ENCODE results near the gene PDZD11.
"Not testable (repeated sequence)": the region's sequence is repeated elsewhere in the genome, so short reads cannot be mapped to it uniquely, and the experiment has no call there.

The PDZD11 gene

DNA sequence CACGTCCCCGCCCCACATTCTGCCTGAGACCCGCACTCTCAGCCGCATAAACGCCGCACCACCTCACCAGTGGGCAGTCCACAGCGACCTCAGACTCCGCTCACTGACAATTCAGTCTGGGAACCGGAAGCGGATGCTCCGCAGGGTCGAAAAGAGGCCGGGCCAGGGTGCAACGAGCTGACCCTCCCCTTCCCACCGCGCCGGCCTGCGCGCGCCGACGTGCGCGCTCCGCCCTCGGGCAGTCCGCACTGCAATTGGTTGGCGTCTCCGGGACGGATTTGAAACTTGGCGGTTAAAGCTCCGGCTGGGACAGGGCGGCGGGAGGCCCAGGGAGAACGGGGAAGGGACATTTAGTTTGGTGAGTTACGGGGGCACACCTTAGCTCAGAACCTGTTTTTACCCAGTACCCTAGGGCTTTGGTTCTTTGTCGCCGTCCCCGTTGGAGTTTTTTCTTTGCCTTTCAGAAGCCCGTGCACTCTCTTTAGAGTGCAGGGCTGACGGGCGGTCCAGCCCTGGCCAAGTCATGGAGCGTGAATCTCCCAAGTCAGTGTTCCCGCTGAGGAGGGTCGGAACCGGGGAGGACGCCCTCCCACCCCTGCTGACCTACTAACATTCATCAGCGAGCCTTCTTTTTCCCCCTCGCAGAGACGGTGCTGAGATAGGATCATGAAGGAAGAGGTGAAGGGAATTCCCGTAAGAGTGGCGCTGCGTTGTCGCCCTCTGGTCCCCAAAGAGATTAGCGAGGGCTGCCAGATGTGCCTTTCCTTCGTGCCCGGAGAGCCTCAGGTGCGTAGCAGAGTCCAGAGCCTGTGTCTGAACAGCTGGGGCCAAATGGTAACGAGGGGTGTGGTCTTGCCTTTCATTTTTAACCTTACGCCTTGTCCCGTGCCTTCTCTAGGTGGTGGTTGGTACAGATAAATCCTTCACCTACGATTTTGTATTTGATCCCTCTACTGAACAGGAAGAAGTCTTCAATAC is at the start of gene PDZD11, which contains the start of gene KIF4A:
TSS of gene PDZD11 (minus strand) at position 135 of the 978 bp plus-strand sequence. CDS start 586 bp downstream, outside the sequence.
TSS of gene KIF4A (plus strand) at position 312 of the 978 bp plus-strand sequence. CDS start at position 667, 355 bp downstream.
- peak; percentile 83 for DNase-seq

- no peak for DNase-seq
Observed at GRCh38 chrX:70338290-70338689, 48.6 kb upstream of the PDZD11 start.

DNA sequence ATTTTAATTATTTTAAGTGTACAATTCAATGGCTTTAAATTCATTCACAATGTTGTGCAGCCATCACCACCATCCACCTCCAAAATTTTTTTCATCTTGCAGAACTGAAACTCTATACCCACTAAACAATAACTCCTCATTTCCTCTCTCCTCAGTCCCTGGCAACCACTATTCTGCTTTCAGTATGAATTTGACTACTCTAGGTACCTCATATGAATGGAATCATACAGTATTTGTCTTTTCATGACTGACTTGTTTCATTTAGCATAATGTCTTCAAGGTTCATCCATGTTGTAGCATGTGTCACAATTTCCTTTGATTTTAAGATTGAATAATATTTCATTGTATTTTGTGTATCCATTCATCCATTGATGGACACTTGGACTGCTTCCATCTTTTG is 47.0 kb upstream of the PDZD11 start:
- DNase-seq, result no peak

- no peak for DNase-seq
Observed at GRCh38 chrX:70332600-70332999, 42.9 kb upstream of the PDZD11 start.

DNA sequence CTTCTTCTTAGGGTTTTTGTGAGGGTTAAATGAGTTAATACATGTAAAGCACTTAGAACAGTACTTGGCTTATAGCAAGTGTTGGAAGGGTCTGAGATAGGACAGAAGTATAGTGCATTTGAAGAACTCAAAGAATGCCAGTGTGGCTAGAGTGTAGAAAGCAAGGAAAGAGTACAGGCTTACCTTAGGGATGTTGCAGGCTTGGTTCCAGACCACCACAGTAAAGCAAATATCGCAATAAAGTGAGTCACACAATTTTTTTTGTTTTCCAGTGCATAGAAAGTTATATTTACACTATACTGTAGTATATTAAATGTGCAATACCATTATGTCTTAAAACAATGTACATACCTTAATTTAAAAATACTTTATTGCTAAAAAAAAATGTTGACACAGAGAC is 41.4 kb upstream of the PDZD11 start:
- peak; percentile 34 for DNase-seq

DNA sequence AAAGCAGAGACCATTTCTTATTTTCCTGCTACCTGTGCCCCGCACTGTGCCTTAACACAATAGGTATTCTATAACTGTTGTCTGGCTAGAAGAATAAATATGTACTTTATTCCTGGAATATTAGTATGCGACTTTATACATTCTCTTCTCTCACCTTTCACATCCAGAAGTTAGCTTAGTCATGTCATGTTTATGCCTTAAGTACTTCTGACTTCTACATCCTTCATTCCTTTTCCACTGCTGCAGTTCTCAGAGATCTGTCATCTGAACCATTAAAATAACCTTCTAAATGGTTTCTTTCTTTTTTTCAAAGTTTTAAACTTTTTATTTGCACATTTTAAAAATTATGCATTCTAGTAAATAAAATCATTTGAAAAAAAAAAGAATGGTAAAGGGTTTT is 34.6 kb upstream of the PDZD11 start:
- peak; percentile 1 for DNase-seq

GRCh38 chrX:70323628-70324027 is 33.9 kb upstream of the PDZD11 start:
- DNase-seq, result not testable (repeated sequence)

DNA sequence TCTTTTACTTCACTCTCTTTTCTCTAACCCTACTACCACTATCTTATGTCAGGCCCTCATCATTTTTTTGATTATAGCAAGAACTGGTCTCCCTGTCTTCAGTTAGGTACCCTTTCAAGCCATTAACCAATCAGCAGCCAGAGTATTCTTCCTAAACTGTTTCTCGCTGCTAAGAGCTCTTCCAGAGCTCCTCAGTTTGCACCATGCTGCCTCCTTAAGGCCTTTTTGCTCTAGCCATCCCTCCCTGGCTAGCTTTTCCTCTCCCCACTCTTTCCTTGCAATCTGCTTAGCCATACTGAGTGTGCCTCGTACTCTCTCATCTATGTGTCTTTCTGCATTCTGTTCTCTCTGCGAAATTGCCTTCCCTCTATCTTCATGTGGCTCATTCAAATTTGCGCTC is 33.1 kb upstream of the PDZD11 start:
- no peak for DNase-seq

- peak; percentile 73 for DNase-seq
Observed at GRCh38 chrX:70313503-70313902, 23.8 kb upstream of the PDZD11 start.

DNA sequence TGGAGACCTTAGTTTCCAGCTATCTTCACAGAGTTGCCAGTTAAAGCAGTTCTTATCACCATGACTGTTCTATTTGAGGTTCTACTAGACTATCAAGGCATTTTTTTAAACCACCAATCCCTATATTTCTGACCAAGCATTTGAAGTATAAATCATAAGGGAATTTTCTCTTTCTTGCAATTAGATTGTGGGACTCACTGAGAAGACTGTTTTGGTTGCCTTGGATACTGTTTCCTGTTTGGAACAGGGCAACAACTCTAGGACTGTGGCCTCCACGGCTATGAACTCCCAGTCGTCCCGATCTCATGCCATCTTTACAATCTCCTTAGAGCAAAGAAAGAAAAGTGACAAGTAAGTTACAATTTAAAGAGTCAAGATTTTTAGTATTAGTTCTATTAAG is 12.0 kb upstream of the PDZD11 start:
- no peak for DNase-seq

GRCh38 chrX:70293621-70294020 is 3.9 kb upstream of the PDZD11 start:
- DNase-seq, result no peak

GRCh38 chrX:70292788-70293187 is 3.1 kb upstream of the PDZD11 start:
- no peak for DNase-seq

DNA sequence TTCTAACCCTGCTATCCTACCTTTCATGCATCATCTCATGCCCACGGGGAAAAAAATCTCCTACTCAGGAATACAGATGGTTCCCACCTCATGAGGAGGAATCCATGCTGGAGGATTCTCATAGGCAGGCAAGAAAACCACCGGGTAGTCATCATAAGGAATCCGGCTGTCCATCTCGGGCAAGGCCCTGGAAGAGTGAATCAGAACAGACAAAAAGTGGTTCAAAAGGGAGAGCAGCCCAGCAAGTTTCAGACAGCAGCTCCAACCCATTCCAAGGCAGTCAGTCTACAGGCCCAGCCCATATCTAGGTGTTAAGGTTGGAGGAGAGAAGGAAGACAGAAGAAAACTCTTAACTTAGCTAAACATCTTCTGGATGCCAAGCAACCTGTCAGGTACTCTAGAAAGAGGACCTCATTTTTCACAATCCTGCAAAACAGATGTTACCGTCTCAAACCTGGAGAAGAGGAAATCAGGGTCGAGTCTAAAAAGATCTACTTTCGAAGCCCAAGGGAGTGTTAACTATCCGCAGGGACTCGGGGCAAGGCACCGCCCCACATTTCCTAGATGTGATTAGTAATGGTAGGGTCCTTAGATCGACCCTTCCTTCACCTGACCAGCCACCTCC is 447 bp downstream of the PDZD11 start:
- no peak for DNase-seq

- DNase-seq, result no peak
Observed at GRCh38 chrX:70281951-70282350, 7.8 kb downstream of the PDZD11 start, which contains the start of gene RAB41. RAB41 (plus strand) TSS chrX:70282172; CDS start chrX:70282218, 46 bp downstream.

DNA sequence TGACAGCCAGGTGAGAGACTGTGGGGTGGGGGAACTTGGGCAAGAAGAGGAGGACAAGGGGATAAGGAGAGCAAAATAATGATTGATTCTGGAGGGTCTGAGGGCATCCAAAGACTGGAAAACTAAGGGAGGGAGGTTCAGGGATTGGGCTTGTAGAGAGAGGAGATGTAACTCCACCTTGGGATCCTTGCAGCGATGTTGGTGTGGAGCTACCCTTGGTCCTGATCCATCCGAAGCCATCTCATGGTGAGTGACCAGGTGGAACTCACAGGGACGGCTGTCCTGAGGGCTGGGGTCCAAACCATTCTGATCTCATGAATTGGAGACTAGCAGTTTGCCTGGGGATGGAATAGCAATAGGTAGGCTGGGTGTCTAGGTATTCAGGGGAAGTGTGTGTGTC is 9.2 kb downstream of the PDZD11 start:
- no peak for DNase-seq

GRCh38 chrX:70279081-70279480 is 10.6 kb downstream of the PDZD11 start:
- no peak for DNase-seq

DNA sequence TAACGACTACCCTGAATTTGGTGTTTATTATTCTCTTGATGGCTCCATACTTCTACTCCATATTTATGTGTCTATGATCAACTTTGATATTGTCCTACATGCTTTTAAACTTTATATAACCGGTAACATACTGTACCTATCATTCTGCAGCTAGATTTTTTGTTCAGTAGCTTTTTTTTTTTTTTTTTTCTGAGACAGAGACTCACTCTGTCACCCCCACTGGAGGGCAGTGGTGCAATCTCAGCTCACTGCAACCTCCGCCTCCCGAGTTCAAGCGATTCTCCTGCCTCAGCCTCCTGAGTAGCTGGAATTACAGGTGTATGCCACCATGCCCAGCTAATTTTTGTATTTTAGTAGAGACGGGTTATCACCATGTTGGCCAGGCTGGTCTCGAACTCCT is 15.7 kb downstream of the PDZD11 start:
- DNase-seq, result not testable (repeated sequence)

DNA sequence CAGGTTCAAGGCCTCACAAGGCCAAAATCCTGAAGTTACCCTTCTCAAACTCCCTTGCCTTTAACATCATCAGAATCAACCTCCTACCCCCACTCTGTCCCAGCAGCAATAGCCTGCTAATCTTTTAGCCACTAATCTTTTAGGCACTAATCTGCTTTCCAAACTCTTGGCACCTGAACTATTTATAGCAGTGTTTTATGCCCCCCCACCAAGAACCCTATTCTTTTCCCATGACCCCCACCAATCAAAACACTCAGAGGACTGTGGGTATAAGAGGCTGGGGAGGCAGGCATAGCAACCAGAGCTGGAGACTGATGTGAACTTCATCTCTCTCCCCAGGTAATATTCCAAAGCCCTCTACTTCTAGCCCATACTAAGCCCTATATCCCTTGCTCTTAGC is 21.7 kb downstream of the PDZD11 start, which contains the start of gene ARR3:
TSS of gene ARR3 (plus strand) at position 301 of the 400 bp plus-strand sequence. CDS start 1,052 bp downstream, outside the sequence.
- DNase-seq, result no peak

DNA sequence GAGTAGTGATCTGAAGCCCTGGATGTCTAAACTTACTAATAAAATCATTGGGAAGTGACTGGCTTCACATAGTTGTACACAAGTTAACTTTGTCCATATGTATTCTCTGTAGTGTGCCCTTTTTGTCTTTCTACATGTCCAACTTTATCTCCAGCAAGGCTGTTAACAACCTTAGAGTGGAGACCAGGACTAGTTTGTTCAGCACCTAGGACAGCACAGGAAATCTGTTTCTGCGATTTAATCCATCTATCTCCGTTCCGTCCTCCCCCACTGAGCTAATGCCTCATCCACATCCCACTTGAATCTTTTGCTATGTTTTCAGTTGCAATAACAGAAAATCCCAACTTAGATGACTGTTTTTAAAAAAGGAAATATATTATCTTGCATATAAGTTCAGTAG is 24.9 kb downstream of the PDZD11 start:
- no peak for DNase-seq

GRCh38 chrX:70262952-70263567 is 26.7 kb downstream of the PDZD11 start:
- DNase-seq, result peak; percentile 19

GRCh38 chrX:70260104-70260503 is 29.6 kb downstream of the PDZD11 start, which contains the start of gene P2RY4:
P2RY4 (minus strand) TSS chrX:70260204; CDS start chrX:70259624, 580 bp downstream.
- DNase-seq, result no peak

DNA sequence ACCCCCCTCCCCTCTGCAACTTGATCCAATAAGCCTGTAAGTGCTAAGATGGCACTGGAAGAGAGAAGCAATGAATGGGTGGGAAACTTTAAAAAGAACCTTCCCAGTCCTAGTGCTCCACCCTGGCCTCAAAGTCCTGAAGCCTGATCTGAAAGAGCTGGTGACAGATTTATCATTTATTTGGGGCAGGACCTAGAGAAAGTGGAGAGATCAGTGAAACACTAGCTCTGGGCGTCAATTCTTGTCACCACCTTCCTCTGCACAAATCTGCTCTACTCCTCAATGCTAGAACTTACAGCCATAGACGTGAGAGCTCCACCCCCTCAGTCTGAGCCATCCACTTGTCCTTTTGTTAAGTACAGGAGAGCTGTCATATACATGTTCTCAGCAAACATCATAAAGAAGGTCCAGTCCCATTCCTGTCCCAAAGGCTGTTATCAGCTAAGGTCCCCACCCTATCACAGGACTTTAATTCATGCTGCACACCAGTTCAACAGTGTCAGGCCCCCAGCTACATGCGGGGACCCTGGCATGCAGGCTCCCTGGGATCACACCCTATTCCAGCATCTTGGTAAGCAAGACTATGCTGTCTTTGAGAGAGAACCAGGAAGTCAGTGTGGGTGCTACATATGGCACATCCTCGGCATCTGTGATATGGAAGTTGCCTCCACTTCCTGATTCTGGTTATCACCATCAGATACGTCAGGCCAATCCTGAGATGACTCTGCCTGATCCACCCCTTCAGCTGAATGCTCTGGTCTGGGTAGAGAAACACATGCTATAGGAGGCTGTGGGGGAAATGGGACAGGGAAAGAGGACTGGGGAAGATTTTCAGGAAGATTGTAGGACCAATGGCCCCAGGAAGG is 32.1 kb downstream of the PDZD11 start:
- DNase-seq, result no peak

All from fibroblast of skin of right biceps (primary cell).